A549 (cell line): ENCODE results near the gene TMEM266. TPM values are rescaled to one million over a fixed set of nuclear protein-coding genes. Genes with fewer than 3 reads are reported as not detected.
A peak's percentile ranks its signal among the peaks of the same experiment; 100 is the strongest.

Source experiments
- ATAC-seq, 2 experiments: fragments of 200-7000 bp in 1 of 2; fragments of >200 bp in 1 of 2; cut with Nextera tagmentation in 1 of 2; cut with Tn5 transposase in 1 of 2; 3 replicates each; pipeline versions ENCODE4 v1.8.0 to v1.9.1; 2018 to 2020; ENCODE audit warnings: mild to moderate bottlenecking in 1 of 2, moderate library complexity in 1 of 2
- CTCF ChIA-PET: fragments of 300-600 bp; sonication (Branson Sonifier 250); formaldehyde crosslinking; extraction: SDS; loops from one replicate; lab custom pipeline; 2021; ENCODE audit warnings: antibody characterized with exemption, inconsistent platforms; lab: Yijun Ruan, JAX
- POLR2A ChIA-PET: fragments of 350-600 bp; formaldehyde crosslinking; extraction: SDS; loops from one replicate; lab custom pipeline; 2021; ENCODE audit warnings: antibody characterized with exemption, inconsistent platforms; lab: Yijun Ruan, JAX
- DNase-seq, 2 experiments: peaks; one replicate each; pipeline versions ENCODE4 v3.0.0 to v3.0.0-alpha.2; 2011 to 2016; ENCODE audit warnings: low read depth in 1 of 2, low spot score in 1 of 2
- FAIRE-seq: peaks from 2 replicates; lab custom pipeline; 2011; peaks lifted over from hg19 to GRCh38; lab: Jason Lieb, UNC
- H3K27ac ChIP-seq, 2 experiments: fragments of >200 bp; sonication (Bioruptor Twin); formaldehyde crosslinking; 3 replicates each; pipeline ENCODE4 v1.5.1; 2016 to 2017
- H3K4me1 ChIP-seq: fragments of >200 bp; sonication (Bioruptor Twin); formaldehyde crosslinking; 3 replicates; pipeline ENCODE4 v1.6.1; 2016
- H3K4me2 ChIP-seq: fragments of >200 bp; sonication (Bioruptor Twin); formaldehyde crosslinking; 3 replicates; pipeline ENCODE4 v1.6.1; 2016
- H3K4me3 ChIP-seq: fragments of >200 bp; sonication (Bioruptor Twin); formaldehyde crosslinking; 3 replicates; pipeline ENCODE4 v1.5.1; 2016
- H3K9me3 ChIP-seq: fragments of >200 bp; sonication (Bioruptor Twin); formaldehyde crosslinking; 3 replicates; pipeline ENCODE4 v1.6.1; 2016
- BCL3 ChIP-seq: fragments of >200 bp; sonication (Bioruptor Twin); formaldehyde crosslinking; IDR thresholded peaks from 3 replicates; pipeline ENCODE4 v1.6.1; 2016
- BHLHE40 ChIP-seq: IDR thresholded peaks from 2 replicates; pipeline ENCODE4 v1.6.1; 2012; ENCODE audit warnings: low read depth, low read length, inconsistent platforms
- CBX8 ChIP-seq: fragments of 200-600 bp; sonication (generic); IDR thresholded peaks from 2 replicates; pipeline ENCODE4 v1.6.1; 2016
- CHD2 ChIP-seq: fragments of 150-350 bp; IDR thresholded peaks from 2 replicates; pipeline ENCODE4 v1.6.1; 2014; ENCODE audit warnings: low read length; ENCODE audit not compliant: partially characterized antibody
- EHF ChIP-seq: fragments of 250-450 bp; sonication (Bioruptor Pico); IDR thresholded peaks from 2 replicates; pipeline ENCODE4 v1.5.0; 2020; ENCODE audit warnings: mild to moderate bottlenecking
- FOSB ChIP-seq: fragments of 250-450 bp; sonication (Bioruptor Pico); IDR thresholded peaks from 2 replicates; pipeline ENCODE4 v1.5.0; 2020; ENCODE audit warnings: mild to moderate bottlenecking, moderate library complexity
- FOXS1 ChIP-seq: fragments of 250-450 bp; sonication (Bioruptor Pico); IDR thresholded peaks from 2 replicates; pipeline ENCODE4 v1.5.0; 2020; ENCODE audit warnings: mild to moderate bottlenecking, moderate library complexity
- HES2 ChIP-seq: fragments of >200 bp; sonication (Bioruptor Twin); formaldehyde crosslinking; IDR thresholded peaks from 2 replicates; pipeline ENCODE4 v1.6.1; 2016
- HEYL ChIP-seq: fragments of 250-450 bp; sonication (Bioruptor Pico); IDR thresholded peaks from 2 replicates; pipeline ENCODE4 v1.8.0; 2021; ENCODE audit warnings: mild to moderate bottlenecking, moderate library complexity
- JUN ChIP-seq, 2 experiments: fragments of >200 bp; sonication (Bioruptor Twin); formaldehyde crosslinking; IDR thresholded peaks; 2 replicates in 1 of 2; 3 replicates in 1 of 2; pipeline ENCODE4 v1.6.1; 2016 to 2017
- MAX ChIP-seq: IDR thresholded peaks from 2 replicates; pipeline ENCODE4 v1.6.1; 2012
- NFE2L2 ChIP-seq: fragments of 150-350 bp; conservative IDR thresholded peaks from 2 replicates; pipeline ENCODE4 v1.6.1; 2014; ENCODE audit warnings: low read length
- NPAS2 ChIP-seq: fragments of 250-450 bp; sonication (Bioruptor Pico); IDR thresholded peaks from 2 replicates; pipeline ENCODE4 v1.8.0; 2022; ENCODE audit warnings: mild to moderate bottlenecking, moderate library complexity, borderline replicate concordance
- PHF8 ChIP-seq: fragments of 200-600 bp; sonication (generic); IDR thresholded peaks from 2 replicates; pipeline ENCODE4 v1.6.1; 2016; ENCODE audit warnings: low read depth, mild to moderate bottlenecking, antibody characterized with exemption, moderate library complexity, borderline replicate concordance
- RAD21 ChIP-seq, 2 experiments: fragments of >200 bp in 1 of 2; sonication (Bioruptor Twin) in 1 of 2; formaldehyde crosslinking in 1 of 2; IDR thresholded peaks in 1 of 2; conservative IDR thresholded peaks in 1 of 2; 2 replicates in 1 of 2; 3 replicates in 1 of 2; pipeline ENCODE4 v1.6.1; 2012 to 2018; ENCODE audit warnings: inconsistent platforms in 1 of 2
- RCOR1 ChIP-seq: fragments of 150-350 bp; IDR thresholded peaks from 2 replicates; pipeline ENCODE4 v1.6.1; 2014; ENCODE audit warnings: antibody characterized with exemption, low read length, low read depth
- REST ChIP-seq: fragments of 200-600 bp; sonication (generic); IDR thresholded peaks from 2 replicates; pipeline ENCODE4 v1.6.1; 2016; ENCODE audit warnings: antibody characterized with exemption, mild to moderate bottlenecking, moderate library complexity
- SREBF2 ChIP-seq: fragments of 450-650 bp; IDR thresholded peaks from 2 replicates; pipeline ENCODE4 v1.6.1; 2014; ENCODE audit warnings: mild to moderate bottlenecking, moderate library complexity
- TFCP2L1 ChIP-seq: fragments of 250-450 bp; sonication (Bioruptor Pico); IDR thresholded peaks from 2 replicates; pipeline ENCODE4 v1.5.0; 2021; ENCODE audit warnings: mild to moderate bottlenecking
- TP53 ChIP-seq: fragments of 250-450 bp; sonication (Bioruptor Pico); IDR thresholded peaks from 2 replicates; pipeline ENCODE4 v1.5.0; 2021; ENCODE audit warnings: mild to moderate bottlenecking, moderate library complexity
- WGBS: methylation state at CpG from one replicate; pipeline ENCODE4 v1.1.6; 2017; ENCODE audit errors: missing lambda C conversion rate; 5-methylcytosine and 5-hydroxymethylcytosine counted together
- polyA minus RNA-seq: library from RNA; depleted of rRNA, polyadenylated mRNA; stranded (reverse); fragments of >200 nt; gene quantifications from 2 replicates; pipeline ENCODE4 v1.2.3, GENCODE V29; 2011; rRNA and poly(A)+ RNA removed
- polyA plus RNA-seq, 4 experiments: library from polyadenylated mRNA; depleted of rRNA in 3 of 4; stranded (reverse); fragments of >200 nt; fragmentation: RNase III in 1 of 4; extraction: RNeasy Plus Mini Kit Qiagen cat#74134 plus additional on column Dnase treatment in 1 of 4; gene quantifications; 2 replicates in 3 of 4; 3 replicates in 1 of 4; pipeline ENCODE4 v1.2.3, GENCODE V29; 2011 to 2017

Gene TMEM266
- polyA plus RNA-seq (2011; rRNA removed) (0.08 and 0.09 TPM in 2 replicates), polyA plus RNA-seq (2017; fragmentation: RNase III; extraction: RNeasy Plus Mini Kit Qiagen cat#74134 plus additional on column Dnase treatment) (0.05 to 0.06 TPM in 2 of 3 replicates, not detected in the other), polyA minus RNA-seq (0.10 TPM in 1 of 2 replicates, not detected in the other)
- 0.03 TPM in 2 replicates for polyA plus RNA-seq (2012; cell fraction: cytosol; rRNA removed)
- polyA plus RNA-seq (2012; cell fraction: nucleus; rRNA removed), result not detected in 2 replicates

GRCh38 chr15:76059320-76060117, at the start of gene TMEM266:
Gene TMEM266 (plus strand): TSS chr15:76059985. CDS start chr15:76134264, 74,279 bp downstream.
- no peak for FAIRE-seq
- POLR2A ChIA-PET, result interaction anchor here (0.9 to 1.0 kb wide), 3 partner anchors 49 to 156 kb away, joined by 3 to 5 read pairs (median 4); partner anchors contain the start of gene FBXO22
- H3K9me3 ChIP-seq, result no peaks in the 10 kb centered on the region

GRCh38 chr15:76010613-76011012, 49.2 kb upstream of the TMEM266 start:
- H3K4me1 ChIP-seq, result peaks cover 4% of the 10 kb centered on the region; the same call in 1 of the 3 replicates
- FAIRE-seq, result peak; percentile 18
- WGBS, result 85% methylated on average over 2 of the region's 2 CpGs
- H3K4me3 ChIP-seq, result no peak overlapping the region
- POLR2A ChIA-PET, result no interaction called here
- no peak overlapping the region for H3K4me2 ChIP-seq
- DNase-seq, result no peak
- H3K27ac ChIP-seq, result no peak overlapping the region
- CTCF ChIA-PET, result interaction anchor here (1.0 to 1.2 kb wide), 2 partner anchors 13 to 129 kb away, joined by 3 read pairs; no protein-coding TSS in a partner anchor
- H3K9me3 ChIP-seq, result no peaks in the 10 kb centered on the region
- ATAC-seq, result no peak
- TF ChIP-seq REST, result no peak
- no peak for TF ChIP-seq RAD21 (conservative IDR thresholded peaks at IDR 0.05 in 1 of 2, IDR thresholded peaks at IDR 0.05 in 1 of 2)
- TF ChIP-seq SREBF2, result no peak
- no peak for TF ChIP-seq CBX8
- TF ChIP-seq TP53, result no peak
- TF ChIP-seq FOXS1 (CRISPR knock-in tag), result no peak
- no peak for TF ChIP-seq BHLHE40
- TF ChIP-seq EHF (CRISPR knock-in tag), result no peak
- TF ChIP-seq NFE2L2, result no peak
- no peak for TF ChIP-seq RCOR1
- TF ChIP-seq NPAS2, result no peak
- TF ChIP-seq HEYL, result no peak
- TF ChIP-seq HES2, result no peak

More at GRCh38 chr15:76059320-76060117, at the start of gene TMEM266:
- DNase-seq (peak; percentile 43 to 54), ATAC-seq (peak; percentile 81 to 84)
- peak within 1 kb of the TSS; percentile 44 to 84; a peak in 4 of 6 replicates for H3K27ac ChIP-seq
- WGBS, result 1% methylated on average over 15 of the region's 107 CpGs
- TF ChIP-seq MAX, result peak; percentile 50; the same call in 1 of the 2 replicates
- no peak for TF ChIP-seq FOSB (CRISPR knock-in tag)
- TF ChIP-seq REST, result no peak; the same call in 1 of the 2 replicates
- 0 out of 5 replicates have a peak, but pooled peaks of 1 of the 2 experiments have one; percentile 18 for TF ChIP-seq JUN (IDR thresholded peaks at IDR 0.05)
- no peak for TF ChIP-seq TFCP2L1 (CRISPR knock-in tag)
- TF ChIP-seq PHF8, result no peak
- no peak for TF ChIP-seq RAD21 (conservative IDR thresholded peaks at IDR 0.05 in 1 of 2, IDR thresholded peaks at IDR 0.05 in 1 of 2)
- TF ChIP-seq RCOR1, result no peak
- TF ChIP-seq CHD2, result no peak
- TF ChIP-seq BCL3, result no peak
- peaks cover 15% of the 10 kb centered on the region for H3K4me1 ChIP-seq
- peak within 1 kb of the TSS; percentile 97 for H3K4me2 ChIP-seq
- CTCF ChIA-PET, result interaction anchor here (0.6 to 9.2 kb wide), 24 partner anchors 8 to 826 kb away, joined by 3 to 448 read pairs (median 4); partner anchors contain the start of gene SNX33
- peak within 1 kb of the TSS; percentile 64 for H3K4me3 ChIP-seq
